Colonic mucosa (tissue), 4 donors: ENCODE results near the gene UBE2V1. TPM values are rescaled to one million over a fixed set of nuclear protein-coding genes. Genes with fewer than 3 reads are reported as not detected.
A peak's percentile ranks its signal among the peaks of the same experiment; 100 is the strongest.

Source experiments
- DNase-seq: peaks from one replicate; pipeline ENCODE4 v3.0.0-alpha.2; 2020
- H3K27ac ChIP-seq: fragments of 200-600 bp; one replicate; pipeline ENCODE4 v1.8.0; 2021
- H3K27me3 ChIP-seq: fragments of 200-600 bp; one replicate; pipeline ENCODE4 v1.8.0; 2021
- H3K36me3 ChIP-seq: fragments of 200-600 bp; one replicate; pipeline ENCODE4 v1.8.0; 2021
- H3K4me1 ChIP-seq: fragments of 200-600 bp; one replicate; pipeline ENCODE4 v1.8.0; 2021; ENCODE audit warnings: mild to moderate bottlenecking
- H3K4me3 ChIP-seq: fragments of 200-600 bp; one replicate; pipeline ENCODE4 v1.8.0; 2021
- H3K9ac ChIP-seq, 2 donors: one replicate each; pipeline ENCODE4 v1.7.0; 2013; ENCODE audit warnings: control low read depth in 2 of 2, low read depth in 2 of 2, low read length in 2 of 2
- H3K9me3 ChIP-seq: fragments of 200-600 bp; one replicate; pipeline ENCODE4 v1.8.0; 2021
- CTCF ChIP-seq: fragments of 200-600 bp; IDR thresholded peaks from one replicate; pipeline ENCODE4 v1.8.0; 2022; ENCODE audit warnings: antibody characterized with exemption, mild to moderate bottlenecking
- intact Hi-C: fragments of 100-400 bp; cut with DNase I; formaldehyde crosslinking; loops from one replicate; pipeline ENCODE4 v1.14.1; 2022
- total RNA-seq, 2 donors: library from RNA; stranded (reverse); fragmentation: NEBNext Ultra II Directional in 1 of 2; extraction: Animal tissue kit (Norgen Biotek cat#: 25700) in 1 of 2; gene quantifications; one replicate each; pipeline ENCODE4 v1.2.1, GENCODE V29; 2021
- donor health status: healthy.
- donor health status: DM: no; HTN: no; CAD: no.
- donor health status: DM: no; HTN: no; CAD: no.

The UBE2V1 gene
- total RNA-seq, 2 donors from 2014 or later = 77.1 to 83.5 TPM

GRCh38 chr20:50122763-50123162 lies 9.8 kb upstream of the UBE2V1 start:
- no peak overlapping the region for H3K4me3 ChIP-seq
- TF ChIP-seq CTCF = no peak
- no peak overlapping the region for H3K27ac ChIP-seq
- intact Hi-C loops = no loop called here
- H3K36me3 ChIP-seq = peaks cover 7% of the 10 kb centered on the region
- H3K4me1 ChIP-seq = no peaks in the 10 kb centered on the region
- no peaks in the 10 kb centered on the region for H3K27me3 ChIP-seq
- H3K9me3 ChIP-seq = no peaks in the 10 kb centered on the region
- H3K9ac ChIP-seq = no peak overlapping the region
- DNase-seq = no peak

- intact Hi-C loops = loop anchor here (2.0 kb wide), 1 partner anchor 49 kb away; no protein-coding TSS in a partner anchor
These were observed 8.9 kb upstream of the UBE2V1 start for GRCh38 chr20:50121858-50122271.

GRCh38 chr20:50120935-50121693 lies 8.2 kb upstream of the UBE2V1 start:
- Histone ChIP-seq H3K36me3 (peaks cover 4% of the 10 kb centered on the region), H3K27ac (no peak overlapping the region), H3K9me3 (no peaks in the 10 kb centered on the region), H3K4me1 (no peaks in the 10 kb centered on the region), H3K4me3 (no peak overlapping the region), H3K27me3 (no peaks in the 10 kb centered on the region), H3K9ac (peak overlapping the region in 1 of 2 donors; percentile 38)
- TF ChIP-seq CTCF = peak; percentile 74
- intact Hi-C loops = loop anchor here (2.0 kb wide), 1 partner anchor 50 kb away; no protein-coding TSS in a partner anchor
- peak; percentile 60 for DNase-seq

More at GRCh38 chr20:50121858-50122271, 8.9 kb upstream of the UBE2V1 start:
- Histone ChIP-seq H3K9me3 (no peaks in the 10 kb centered on the region), H3K9ac (no peak overlapping the region), H3K27me3 (no peaks in the 10 kb centered on the region), H3K4me1 (no peaks in the 10 kb centered on the region), H3K27ac (no peak overlapping the region), H3K4me3 (no peak overlapping the region), H3K36me3 (peaks cover 4% of the 10 kb centered on the region)
- no peak for DNase-seq
- TF ChIP-seq CTCF = no peak

- intact Hi-C loops = no loop called here
- no peak for TF ChIP-seq CTCF
- Histone ChIP-seq H3K36me3 (no peaks in the 10 kb centered on the region), H3K27me3 (no peaks in the 10 kb centered on the region), H3K9me3 (no peaks in the 10 kb centered on the region), H3K27ac (no peak overlapping the region), H3K4me3 (no peak overlapping the region), H3K4me1 (no peaks in the 10 kb centered on the region), H3K9ac (no peak overlapping the region)
- no peak for DNase-seq
These were observed 5.3 kb upstream of the UBE2V1 start for GRCh38 chr20:50118203-50118602.

- no peaks in the 10 kb centered on the region for H3K27me3 ChIP-seq
- peak overlapping the region; percentile 19 to 69 for H3K9ac ChIP-seq
- no peak overlapping the region for H3K27ac ChIP-seq
- TF ChIP-seq CTCF = no peak
- intact Hi-C loops = no loop called here
- H3K36me3 ChIP-seq = no peaks in the 10 kb centered on the region
- peaks cover 4% of the 10 kb centered on the region for H3K4me1 ChIP-seq
- H3K4me3 ChIP-seq = peak overlapping the region; percentile 20
- no peak for DNase-seq
- no peaks in the 10 kb centered on the region for H3K9me3 ChIP-seq
These were observed 3.5 kb upstream of the UBE2V1 start for GRCh38 chr20:50116368-50116999.
